RWPE1 (cell line): ENCODE results near the gene STOM.

Source experiments
- CTCF ChIA-PET: fragments of 350-600 bp; sonication (Branson Sonifier 250); formaldehyde crosslinking; extraction: SDS; loops from one replicate; lab custom pipeline; 2021; lab: Yijun Ruan, JAX
- POLR2A ChIA-PET: fragments of 400-600 bp; formaldehyde crosslinking; extraction: SDS; loops from one replicate; lab custom pipeline; 2020; ENCODE audit warnings: antibody characterized with exemption; ENCODE audit not compliant: low non-redundant PET; lab: Yijun Ruan, JAX
- DNase-seq: peaks from one replicate; pipeline ENCODE4 v3.0.0; 2012; ENCODE audit warnings: low spot score
- H3K27ac ChIP-seq: fragments of 450-650 bp; 2 replicates; pipeline ENCODE4 v1.5.1; 2017
- TF ChIP-seq, protein P1 (sequence below): fragments of 450-650 bp; conservative IDR thresholded peaks from 2 replicates; pipeline ENCODE4 v1.5.1; 2017; ENCODE audit warnings: low read depth, mild to moderate bottlenecking

Gene STOM

DNA sequence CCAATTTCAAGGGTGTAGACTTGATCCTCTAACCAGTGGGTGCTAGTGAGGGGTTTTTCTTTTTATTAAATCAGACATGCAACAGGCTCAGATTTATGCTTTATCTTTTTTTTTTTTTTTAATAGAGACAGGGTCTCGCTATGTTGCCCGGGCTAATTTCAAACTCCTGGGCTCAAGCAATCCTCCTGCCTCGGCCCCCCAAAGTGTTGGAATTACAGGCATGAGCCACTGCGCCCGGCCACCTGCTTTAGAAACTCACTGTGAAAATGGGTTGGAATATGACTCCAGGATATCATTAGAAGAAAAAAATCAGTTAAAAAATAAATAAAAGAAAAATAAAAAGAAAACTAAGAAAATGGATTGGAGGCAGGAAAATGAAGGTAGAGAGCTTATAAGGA is 50.7 kb downstream of the STOM start:
- no peak for DNase-seq
- TF ChIP-seq, protein P1, sequence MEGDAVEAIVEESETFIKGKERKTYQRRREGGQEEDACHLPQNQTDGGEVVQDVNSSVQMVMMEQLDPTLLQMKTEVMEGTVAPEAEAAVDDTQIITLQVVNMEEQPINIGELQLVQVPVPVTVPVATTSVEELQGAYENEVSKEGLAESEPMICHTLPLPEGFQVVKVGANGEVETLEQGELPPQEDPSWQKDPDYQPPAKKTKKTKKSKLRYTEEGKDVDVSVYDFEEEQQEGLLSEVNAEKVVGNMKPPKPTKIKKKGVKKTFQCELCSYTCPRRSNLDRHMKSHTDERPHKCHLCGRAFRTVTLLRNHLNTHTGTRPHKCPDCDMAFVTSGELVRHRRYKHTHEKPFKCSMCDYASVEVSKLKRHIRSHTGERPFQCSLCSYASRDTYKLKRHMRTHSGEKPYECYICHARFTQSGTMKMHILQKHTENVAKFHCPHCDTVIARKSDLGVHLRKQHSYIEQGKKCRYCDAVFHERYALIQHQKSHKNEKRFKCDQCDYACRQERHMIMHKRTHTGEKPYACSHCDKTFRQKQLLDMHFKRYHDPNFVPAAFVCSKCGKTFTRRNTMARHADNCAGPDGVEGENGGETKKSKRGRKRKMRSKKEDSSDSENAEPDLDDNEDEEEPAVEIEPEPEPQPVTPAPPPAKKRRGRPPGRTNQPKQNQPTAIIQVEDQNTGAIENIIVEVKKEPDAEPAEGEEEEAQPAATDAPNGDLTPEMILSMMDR: no peak
- ChIA-PET CTCF (interaction anchor here (0.6 to 3.2 kb wide), 49 partner anchors 10 to 301 kb away, joined by 3 to 101 read pairs (median 5); partner anchors contain the start of gene GSN), POLR2A (interaction anchor here (0.8 kb wide), 1 partner anchor 74 kb away, joined by 8 read pairs; no protein-coding TSS in a partner anchor)
- peak overlapping the region; percentile 50 for H3K27ac ChIP-seq

GRCh38 chr9:121318631-121319382 is 51.2 kb downstream of the STOM start:
- peak overlapping the region; percentile 50 for H3K27ac ChIP-seq
- CTCF ChIA-PET: interaction anchor here (0.7 to 3.2 kb wide), 18 partner anchors 12 to 223 kb away, joined by 3 to 101 read pairs (median 6); partner anchors contain the start of gene GSN
- POLR2A ChIA-PET: no interaction called here
- no peak for DNase-seq
- TF ChIP-seq, protein P1: no peak

DNA sequence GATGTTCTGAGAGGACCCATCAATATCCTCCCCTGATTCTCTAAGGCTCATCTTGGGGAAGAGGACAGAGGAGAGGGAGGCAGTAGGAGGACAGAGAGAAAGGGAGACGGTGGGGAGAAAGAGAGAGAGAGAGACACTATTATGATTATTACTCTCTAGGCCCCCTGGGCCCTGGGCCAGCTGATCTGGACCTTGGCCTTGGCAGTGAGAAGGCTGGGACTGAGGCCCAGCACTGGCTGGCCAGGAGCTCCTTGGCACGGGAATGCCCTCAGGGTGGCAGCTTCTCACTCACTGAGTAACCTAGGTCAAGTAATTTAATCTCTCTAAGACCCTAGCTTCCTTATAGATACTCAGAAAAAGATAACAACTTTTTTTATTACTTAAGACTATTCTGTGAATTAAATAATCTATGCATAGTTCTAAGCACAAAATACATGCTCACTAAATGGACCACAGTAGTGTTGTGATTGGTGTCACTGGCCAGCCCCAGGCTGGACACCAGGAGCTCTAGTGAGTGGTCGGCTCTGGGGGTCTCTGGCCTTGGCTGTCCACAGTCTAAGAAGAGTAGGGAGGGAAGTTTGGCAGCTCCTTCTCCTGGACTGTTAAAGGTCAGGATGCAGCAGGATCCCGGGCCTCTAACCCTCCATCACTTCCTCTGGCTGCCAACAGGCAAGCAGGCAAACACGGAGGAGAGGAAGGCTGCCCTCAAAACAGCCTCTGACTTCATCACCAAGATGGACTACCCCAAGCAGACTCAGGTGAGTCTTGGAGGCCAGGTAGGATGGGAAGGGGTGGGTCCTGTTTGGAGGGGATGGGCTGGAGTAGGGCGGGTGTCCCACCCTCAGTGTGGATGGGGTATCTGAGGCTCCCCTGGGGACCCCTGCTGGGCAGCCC is 52.1 kb downstream of the STOM start:
- ChIA-PET POLR2A (no interaction called here), CTCF (interaction anchor here (0.7 to 3.2 kb wide), 5 partner anchors 51 to 100 kb away, joined by 3 to 101 read pairs (median 3); no protein-coding TSS in a partner anchor)
- DNase-seq: no peak
- TF ChIP-seq, protein P1: no peak
- peak overlapping the region; percentile 50 for H3K27ac ChIP-seq

- DNase-seq: no peak
- ChIA-PET CTCF (interaction anchor here (0.7 to 1.0 kb wide), 4 partner anchors 52 to 99 kb away, joined by 3 to 5 read pairs (median 4); no protein-coding TSS in a partner anchor), POLR2A (no interaction called here)
- H3K27ac ChIP-seq: peak overlapping the region; percentile 10; the same call in 1 of the 2 replicates
- TF ChIP-seq, protein P1: no peak
These were observed 53.1 kb downstream of the STOM start for GRCh38 chr9:121316852-121317373.

DNA sequence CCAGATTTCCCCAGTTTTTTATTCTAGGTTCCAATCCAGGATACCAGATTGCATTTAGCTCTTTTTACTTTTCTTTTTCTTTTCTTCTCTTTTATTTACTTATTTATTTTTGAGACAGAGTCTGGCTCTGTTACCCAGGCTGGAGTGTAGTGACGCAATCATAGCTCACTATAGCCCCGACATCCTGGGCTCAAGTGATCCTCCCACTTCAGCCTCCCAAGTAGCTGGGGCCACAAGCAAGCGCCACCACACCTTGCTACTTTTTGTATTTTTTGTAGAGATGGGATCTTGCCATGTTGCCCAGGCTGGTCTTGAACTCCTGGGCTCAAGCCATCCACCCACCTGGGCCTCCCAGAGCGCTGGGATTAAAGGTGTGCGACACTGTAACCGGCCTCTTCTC is 53.7 kb downstream of the STOM start:
- DNase-seq: no peak
- peak overlapping the region; percentile 10; the same call in 1 of the 2 replicates for H3K27ac ChIP-seq
- ChIA-PET CTCF (interaction anchor here (0.9 kb wide), 1 partner anchor 59 kb away, joined by 5 read pairs; no protein-coding TSS in a partner anchor), POLR2A (interaction anchor here (1.1 kb wide), 1 partner anchor 104 kb away, joined by 8 read pairs; no protein-coding TSS in a partner anchor)
- TF ChIP-seq, protein P1: no peak
